GM19468 (cell line): ENCODE data around the gene MUC12.

Experiments used
- ATAC-seq: cut with Tn5 transposase; IDR thresholded peaks from one replicate; pipeline ENCODE4 v1.9.1; 2021; ENCODE audit warnings: mild to moderate bottlenecking, moderate library complexity, moderate number of reproducible peaks; ENCODE audit not compliant: unreplicated experiment; ENCODE audit errors: extremely low read depth

Gene MUC12

GRCh38 chr7:100951888-100952560 lies 17.3 kb upstream of the MUC12 start:
- no peak for ATAC-seq

GRCh38 chr7:100952641-100953040 lies 16.7 kb upstream of the MUC12 start:
- no peak for ATAC-seq

- no peak for ATAC-seq
These were observed 11.4 kb upstream of the MUC12 start for GRCh38 chr7:100957832-100958421.

- ATAC-seq: no peak
These were observed 9.5 kb upstream of the MUC12 start for GRCh38 chr7:100959894-100960293.

- ATAC-seq: no peak
These were observed 6.8 kb upstream of the MUC12 start for GRCh38 chr7:100962537-100962936.

GRCh38 chr7:100963386-100963785 lies 6.0 kb upstream of the MUC12 start:
- ATAC-seq: no peak

- no peak for ATAC-seq
These were observed 5.5 kb upstream of the MUC12 start for GRCh38 chr7:100963874-100964273.

- ATAC-seq: no peak
These were observed 4.7 kb upstream of the MUC12 start for GRCh38 chr7:100964630-100965029.

GRCh38 chr7:100965045-100965722 lies 4.2 kb upstream of the MUC12 start:
- ATAC-seq: no peak

- no peak for ATAC-seq
These were observed 3.4 kb upstream of the MUC12 start for GRCh38 chr7:100965723-100966541.

GRCh38 chr7:100966542-100967291 lies 2.6 kb upstream of the MUC12 start:
- no peak for ATAC-seq

GRCh38 chr7:100967292-100967863 lies 2.0 kb upstream of the MUC12 start:
- ATAC-seq: no peak

- ATAC-seq: no peak
These were observed 1.3 kb upstream of the MUC12 start for GRCh38 chr7:100968031-100968430.

- ATAC-seq: no peak
These were observed 715 bp upstream of the MUC12 start for GRCh38 chr7:100968650-100969049.

- ATAC-seq: no peak
These were observed 2.0 kb downstream of the MUC12 start for GRCh38 chr7:100971111-100972001.

- no peak for ATAC-seq
These were observed 2.6 kb downstream of the MUC12 start for GRCh38 chr7:100972002-100972347.

- ATAC-seq: no peak
These were observed 4.7 kb downstream of the MUC12 start for GRCh38 chr7:100974021-100974420.

- no peak for ATAC-seq
These were observed 6.0 kb downstream of the MUC12 start for GRCh38 chr7:100975371-100975821.

- no peak for ATAC-seq
These were observed 8.9 kb downstream of the MUC12 start for GRCh38 chr7:100978300-100978699.
